ENCODE results near the gene DNAL1.

GRCh38 chr14:73602994-73603393 is 41.8 kb upstream of the DNAL1 start:
- TF ChIP-seq, protein P1, sequence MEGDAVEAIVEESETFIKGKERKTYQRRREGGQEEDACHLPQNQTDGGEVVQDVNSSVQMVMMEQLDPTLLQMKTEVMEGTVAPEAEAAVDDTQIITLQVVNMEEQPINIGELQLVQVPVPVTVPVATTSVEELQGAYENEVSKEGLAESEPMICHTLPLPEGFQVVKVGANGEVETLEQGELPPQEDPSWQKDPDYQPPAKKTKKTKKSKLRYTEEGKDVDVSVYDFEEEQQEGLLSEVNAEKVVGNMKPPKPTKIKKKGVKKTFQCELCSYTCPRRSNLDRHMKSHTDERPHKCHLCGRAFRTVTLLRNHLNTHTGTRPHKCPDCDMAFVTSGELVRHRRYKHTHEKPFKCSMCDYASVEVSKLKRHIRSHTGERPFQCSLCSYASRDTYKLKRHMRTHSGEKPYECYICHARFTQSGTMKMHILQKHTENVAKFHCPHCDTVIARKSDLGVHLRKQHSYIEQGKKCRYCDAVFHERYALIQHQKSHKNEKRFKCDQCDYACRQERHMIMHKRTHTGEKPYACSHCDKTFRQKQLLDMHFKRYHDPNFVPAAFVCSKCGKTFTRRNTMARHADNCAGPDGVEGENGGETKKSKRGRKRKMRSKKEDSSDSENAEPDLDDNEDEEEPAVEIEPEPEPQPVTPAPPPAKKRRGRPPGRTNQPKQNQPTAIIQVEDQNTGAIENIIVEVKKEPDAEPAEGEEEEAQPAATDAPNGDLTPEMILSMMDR (IDR thresholded peaks at IDR 0.05; ENCODE audit: borderline replicate concordance, extremely low read depth, low read length, poor library complexity, severe bottlenecking): no peak
- no peak for TF ChIP-seq EZH2 (IDR thresholded peaks at IDR 0.05; ENCODE audit: borderline replicate concordance, low read depth, low read length, severe bottlenecking)
